HG02571 (cell line): ENCODE data around the gene HPCAL1.

Source experiments
- ATAC-seq: cut with Tn5 transposase; IDR thresholded peaks from one replicate; pipeline ENCODE4 v1.9.1; 2021; ENCODE audit warnings: mild to moderate bottlenecking, moderate library complexity; ENCODE audit not compliant: unreplicated experiment

The HPCAL1 gene

GRCh38 chr2:10475221-10475722 is 172.6 kb downstream of the HPCAL1 start:
- ATAC-seq, result no peak

GRCh38 chr2:10475811-10476660 is 173.3 kb downstream of the HPCAL1 start:
- no peak for ATAC-seq

- no peak for ATAC-seq
Measured at GRCh38 chr2:10476723-10477442, 174.2 kb downstream of the HPCAL1 start.
